ENCODE data around the gene RNF213.

DNA sequence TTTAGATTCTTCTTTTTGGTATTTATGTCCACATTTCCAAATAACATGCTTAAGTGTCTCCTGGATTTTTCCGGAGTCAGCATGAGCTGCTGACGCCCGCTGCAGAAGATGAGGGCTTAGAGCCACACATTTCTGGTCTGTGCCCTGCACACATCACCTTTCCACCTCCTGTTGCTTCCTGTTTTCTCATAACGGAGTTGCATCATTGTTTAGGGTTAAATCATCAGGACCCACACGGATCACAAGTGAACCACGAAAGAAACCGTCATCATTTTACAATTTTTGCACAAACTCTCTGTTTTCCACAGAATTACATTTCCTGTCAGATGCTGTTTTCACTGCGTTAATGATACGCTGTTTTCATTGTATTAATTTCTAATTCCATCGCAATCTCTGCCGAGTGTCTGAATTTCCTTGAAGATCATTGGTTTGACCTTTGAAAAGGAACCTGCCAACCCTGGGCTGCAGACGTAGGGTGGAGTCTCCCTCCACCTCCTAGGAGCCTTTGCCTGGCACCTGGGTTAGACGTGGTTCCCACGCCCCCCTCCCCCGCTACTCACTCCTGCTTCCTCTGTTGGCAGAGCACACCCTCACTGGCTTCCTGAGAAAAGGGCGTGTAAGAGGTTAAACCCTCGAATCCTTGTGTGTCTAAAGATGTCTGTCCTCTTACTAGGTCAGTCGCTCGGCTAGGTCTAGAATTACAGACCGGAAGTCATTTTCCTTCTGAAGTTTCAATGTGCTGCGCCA lies 68.2 kb downstream of the RNF213 start:
- TF ChIP-seq, protein P1, sequence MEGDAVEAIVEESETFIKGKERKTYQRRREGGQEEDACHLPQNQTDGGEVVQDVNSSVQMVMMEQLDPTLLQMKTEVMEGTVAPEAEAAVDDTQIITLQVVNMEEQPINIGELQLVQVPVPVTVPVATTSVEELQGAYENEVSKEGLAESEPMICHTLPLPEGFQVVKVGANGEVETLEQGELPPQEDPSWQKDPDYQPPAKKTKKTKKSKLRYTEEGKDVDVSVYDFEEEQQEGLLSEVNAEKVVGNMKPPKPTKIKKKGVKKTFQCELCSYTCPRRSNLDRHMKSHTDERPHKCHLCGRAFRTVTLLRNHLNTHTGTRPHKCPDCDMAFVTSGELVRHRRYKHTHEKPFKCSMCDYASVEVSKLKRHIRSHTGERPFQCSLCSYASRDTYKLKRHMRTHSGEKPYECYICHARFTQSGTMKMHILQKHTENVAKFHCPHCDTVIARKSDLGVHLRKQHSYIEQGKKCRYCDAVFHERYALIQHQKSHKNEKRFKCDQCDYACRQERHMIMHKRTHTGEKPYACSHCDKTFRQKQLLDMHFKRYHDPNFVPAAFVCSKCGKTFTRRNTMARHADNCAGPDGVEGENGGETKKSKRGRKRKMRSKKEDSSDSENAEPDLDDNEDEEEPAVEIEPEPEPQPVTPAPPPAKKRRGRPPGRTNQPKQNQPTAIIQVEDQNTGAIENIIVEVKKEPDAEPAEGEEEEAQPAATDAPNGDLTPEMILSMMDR (IDR thresholded peaks at IDR 0.05; ENCODE audit: low read depth, low read length): no peak
- no peak for TF ChIP-seq EZH2phosphoT487 (IDR thresholded peaks at IDR 0.05; ENCODE audit: low read depth)

Data from OCI-LY3 (cell line).